SK-N-SH (cell line): ENCODE data around the gene ADAMTS5.
A peak's percentile ranks its signal among the peaks of the same experiment; 100 is the strongest.

Source experiments
- EP300 ChIP-seq, 2 experiments: IDR thresholded peaks; 2 replicates each; pipeline versions ENCODE4 v1.4.0 to v1.6.1; 2012; ENCODE audit warnings: borderline replicate concordance in 1 of 2, low read depth in 1 of 2, low read length in 1 of 2
- GATA2 ChIP-seq: sonication (generic); formaldehyde crosslinking; IDR thresholded peaks from 2 replicates; pipeline ENCODE4 v1.5.0; 2020; ENCODE audit warnings: mild to moderate bottlenecking, missing genetic modification reagents
- NRF1 ChIP-seq: IDR thresholded peaks from 2 replicates; pipeline ENCODE4 v1.6.1; 2012; ENCODE audit warnings: low read depth, mild to moderate bottlenecking, low read length
- RXRA ChIP-seq: IDR thresholded peaks from 2 replicates; pipeline ENCODE4 v1.4.0; 2012; ENCODE audit warnings: low read depth, mild to moderate bottlenecking, borderline replicate concordance
- SIN3A ChIP-seq: IDR thresholded peaks from 2 replicates; pipeline ENCODE4 v1.6.1; 2012; ENCODE audit warnings: low read depth, mild to moderate bottlenecking, low read length, moderate library complexity, borderline replicate concordance
- TAF1 ChIP-seq: IDR thresholded peaks from 2 replicates; pipeline ENCODE4 v1.6.1; 2012; ENCODE audit warnings: low read depth, mild to moderate bottlenecking, low read length, moderate library complexity, borderline replicate concordance
- YY1 ChIP-seq: IDR thresholded peaks from 2 replicates; pipeline ENCODE4 v1.4.0; 2012; ENCODE audit warnings: low read depth, mild to moderate bottlenecking
- TF ChIP-seq, protein P1 (sequence below): fragments of 200-600 bp; sonication (generic); IDR thresholded peaks from 2 replicates; pipeline ENCODE4 v1.6.1; 2017; ENCODE audit warnings: antibody characterized with exemption, mild to moderate bottlenecking, moderate library complexity
- TF ChIP-seq, protein P2 (sequence below): IDR thresholded peaks from 2 replicates; pipeline ENCODE4 v1.4.0; 2012; ENCODE audit warnings: low read depth, borderline replicate concordance

DNA sequence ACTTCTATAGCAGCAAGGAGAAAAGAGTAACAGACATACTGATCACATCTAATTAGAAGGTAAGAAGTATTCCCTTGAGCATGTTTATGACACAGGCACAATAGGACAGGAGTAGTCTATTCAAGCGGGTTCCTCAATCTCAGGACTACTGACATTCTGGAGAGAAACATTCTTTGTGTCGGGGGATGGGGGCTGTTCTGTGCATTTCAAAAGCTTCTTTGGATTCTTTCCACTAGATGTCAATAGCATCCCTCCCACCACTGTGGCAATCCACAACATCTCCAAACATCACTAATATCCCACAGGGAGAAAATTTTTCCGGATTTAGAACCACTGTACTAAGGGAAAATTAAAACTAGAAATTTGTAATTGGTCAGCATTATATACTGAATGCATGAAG, 56.9 kb downstream of the ADAMTS5 start:
- no peak for TF ChIP-seq NRF1
- TF ChIP-seq, protein P1, sequence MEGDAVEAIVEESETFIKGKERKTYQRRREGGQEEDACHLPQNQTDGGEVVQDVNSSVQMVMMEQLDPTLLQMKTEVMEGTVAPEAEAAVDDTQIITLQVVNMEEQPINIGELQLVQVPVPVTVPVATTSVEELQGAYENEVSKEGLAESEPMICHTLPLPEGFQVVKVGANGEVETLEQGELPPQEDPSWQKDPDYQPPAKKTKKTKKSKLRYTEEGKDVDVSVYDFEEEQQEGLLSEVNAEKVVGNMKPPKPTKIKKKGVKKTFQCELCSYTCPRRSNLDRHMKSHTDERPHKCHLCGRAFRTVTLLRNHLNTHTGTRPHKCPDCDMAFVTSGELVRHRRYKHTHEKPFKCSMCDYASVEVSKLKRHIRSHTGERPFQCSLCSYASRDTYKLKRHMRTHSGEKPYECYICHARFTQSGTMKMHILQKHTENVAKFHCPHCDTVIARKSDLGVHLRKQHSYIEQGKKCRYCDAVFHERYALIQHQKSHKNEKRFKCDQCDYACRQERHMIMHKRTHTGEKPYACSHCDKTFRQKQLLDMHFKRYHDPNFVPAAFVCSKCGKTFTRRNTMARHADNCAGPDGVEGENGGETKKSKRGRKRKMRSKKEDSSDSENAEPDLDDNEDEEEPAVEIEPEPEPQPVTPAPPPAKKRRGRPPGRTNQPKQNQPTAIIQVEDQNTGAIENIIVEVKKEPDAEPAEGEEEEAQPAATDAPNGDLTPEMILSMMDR = peak; percentile 28
- TF ChIP-seq, protein P2, sequence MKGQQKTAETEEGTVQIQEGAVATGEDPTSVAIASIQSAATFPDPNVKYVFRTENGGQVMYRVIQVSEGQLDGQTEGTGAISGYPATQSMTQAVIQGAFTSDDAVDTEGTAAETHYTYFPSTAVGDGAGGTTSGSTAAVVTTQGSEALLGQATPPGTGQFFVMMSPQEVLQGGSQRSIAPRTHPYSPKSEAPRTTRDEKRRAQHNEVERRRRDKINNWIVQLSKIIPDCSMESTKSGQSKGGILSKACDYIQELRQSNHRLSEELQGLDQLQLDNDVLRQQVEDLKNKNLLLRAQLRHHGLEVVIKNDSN = no peak
- TF ChIP-seq RXRA = no peak
- no peak for TF ChIP-seq TAF1
- no peak for TF ChIP-seq GATA2 (CRISPR knock-in tag)
- TF ChIP-seq YY1 = no peak
- no peak for TF ChIP-seq SIN3A
- TF ChIP-seq EP300 (IDR thresholded peaks at IDR 0.05; ENCODE audit: borderline replicate concordance in 1 of 2, low read depth in 1 of 2, low read length in 1 of 2) = no peak
